Measurements from ENCODE around the gene PTRH1.
A peak's percentile ranks its signal among the peaks of the same experiment; 100 is the strongest.

Gene PTRH1

GRCh38 chr9:127710204-127710783, 5.2 kb downstream of the PTRH1 start:
- no peak for TF ChIP-seq CTCF (IDR thresholded peaks at IDR 0.05; ENCODE audit: low read length)
- TF ChIP-seq EZH2 (IDR thresholded peaks at IDR 0.05; ENCODE audit: borderline replicate concordance, low read length) = no peak

GRCh38 chr9:127708952-127709587, 6.4 kb downstream of the PTRH1 start:
- Histone ChIP-seq H3K4me3 (ENCODE audit: low read depth, low read length, poor library complexity, severe bottlenecking) (no peak overlapping the region), H3K9me3 (ENCODE audit: low read length) (no peaks in the 10 kb centered on the region), H3K79me2 (ENCODE audit: insufficient read depth, low read length) (no peaks in the 10 kb centered on the region), H3K9me2 (ENCODE audit: low read depth, low read length) (no peaks in the 10 kb centered on the region), H3K27ac (ENCODE audit: low read depth, low read length, poor library complexity, severe bottlenecking) (no peak overlapping the region), H3K27me3 (ENCODE audit: insufficient read depth, low read length) (0 out of 2 replicates have a peak, but pooled peaks cover 4% of the 10 kb centered on the region), H3K36me3 (ENCODE audit: insufficient read depth, low read length) (no peaks in the 10 kb centered on the region), H3K4me2 (ENCODE audit: low read length) (no peak overlapping the region), H3K4me1 (ENCODE audit: insufficient read depth, low read length, severe bottlenecking) (no peaks in the 10 kb centered on the region), H4K20me1 (ENCODE audit: insufficient read depth, low read length) (no peaks in the 10 kb centered on the region), H3K9ac (ENCODE audit: low read length) (no peak overlapping the region), H2AFZ (ENCODE audit: low read length) (no peak overlapping the region), H3F3A (ENCODE audit: insufficient read depth, low read length) (no peaks in the 10 kb centered on the region)
- TF ChIP-seq CTCF (IDR thresholded peaks at IDR 0.05; ENCODE audit: low read length) = no peak
- no peak for TF ChIP-seq EZH2 (IDR thresholded peaks at IDR 0.05; ENCODE audit: borderline replicate concordance, low read length)

More at GRCh38 chr9:127710204-127710783, 5.2 kb downstream of the PTRH1 start:
- Histone ChIP-seq H3K4me2 (ENCODE audit: low read length) (no peak overlapping the region), H3K36me3 (ENCODE audit: insufficient read depth, low read length) (no peaks in the 10 kb centered on the region), H3F3A (ENCODE audit: insufficient read depth, low read length) (no peaks in the 10 kb centered on the region), H3K79me2 (ENCODE audit: insufficient read depth, low read length) (no peaks in the 10 kb centered on the region), H3K9me2 (ENCODE audit: low read depth, low read length) (no peaks in the 10 kb centered on the region), H3K27me3 (ENCODE audit: insufficient read depth, low read length) (0 out of 2 replicates have a peak, but pooled peaks cover under 1% of the 10 kb centered on the region), H4K20me1 (ENCODE audit: insufficient read depth, low read length) (no peaks in the 10 kb centered on the region), H3K27ac (ENCODE audit: low read depth, low read length, poor library complexity, severe bottlenecking) (no peak overlapping the region), H3K9ac (ENCODE audit: low read length) (no peak overlapping the region), H2AFZ (ENCODE audit: low read length) (no peak overlapping the region), H3K9me3 (ENCODE audit: low read length) (no peaks in the 10 kb centered on the region), H3K4me3 (ENCODE audit: low read depth, low read length, poor library complexity, severe bottlenecking) (no peak overlapping the region), H3K4me1 (ENCODE audit: insufficient read depth, low read length, severe bottlenecking) (no peaks in the 10 kb centered on the region)

- no peak overlapping the region for H3K9ac ChIP-seq (ENCODE audit: low read length)
- no peaks in the 10 kb centered on the region for H3K4me1 ChIP-seq (ENCODE audit: insufficient read depth, low read length, severe bottlenecking)
- H2AFZ ChIP-seq (ENCODE audit: low read length) = no peak overlapping the region
- no peaks in the 10 kb centered on the region for H3K36me3 ChIP-seq (ENCODE audit: insufficient read depth, low read length)
- H3K27me3 ChIP-seq (ENCODE audit: insufficient read depth, low read length) = 0 out of 2 replicates have a peak, but pooled peaks cover 4% of the 10 kb centered on the region
- no peak overlapping the region for H3K27ac ChIP-seq (ENCODE audit: low read depth, low read length, poor library complexity, severe bottlenecking)
- no peaks in the 10 kb centered on the region for H3K9me2 ChIP-seq (ENCODE audit: low read depth, low read length)
- H4K20me1 ChIP-seq (ENCODE audit: insufficient read depth, low read length) = no peaks in the 10 kb centered on the region
- H3F3A ChIP-seq (ENCODE audit: insufficient read depth, low read length) = no peaks in the 10 kb centered on the region
- no peaks in the 10 kb centered on the region for H3K79me2 ChIP-seq (ENCODE audit: insufficient read depth, low read length)
- TF ChIP-seq CTCF (IDR thresholded peaks at IDR 0.05; ENCODE audit: low read length) (peak; percentile 46; the same call in 1 of the 2 replicates), EZH2 (IDR thresholded peaks at IDR 0.05; ENCODE audit: borderline replicate concordance, low read length) (no peak)
- H3K4me3 ChIP-seq (ENCODE audit: low read depth, low read length, poor library complexity, severe bottlenecking) = no peak overlapping the region
- no peaks in the 10 kb centered on the region for H3K9me3 ChIP-seq (ENCODE audit: low read length)
- H3K4me2 ChIP-seq (ENCODE audit: low read length) = no peak overlapping the region
Observed at GRCh38 chr9:127707766-127708165, 7.7 kb downstream of the PTRH1 start.

All from OCI-LY1 (cell line).